Keratinocyte (primary cell): Measurements from ENCODE around the gene SHC3.

Source experiments
- EZH2 ChIP-seq: IDR thresholded peaks from one replicate; pipeline ENCODE4 v1.6.1; 2012; ENCODE audit warnings: inconsistent platforms, mild to moderate bottlenecking, low read length, moderate library complexity
- TF ChIP-seq, protein P1 (sequence below), 3 experiments: IDR thresholded peaks in 1 of 3; conservative IDR thresholded peaks in 1 of 3; optimal IDR thresholded peaks in 1 of 3; 2 replicates in 2 of 3; 3 replicates in 1 of 3; pipeline versions ENCODE3 to v1.5.1; 2011; ENCODE audit warnings: low read length in 3 of 3, mild to moderate bottlenecking in 3 of 3, moderate library complexity in 2 of 3, control low read depth in 1 of 3, inconsistent platforms in 1 of 3; ENCODE audit not compliant: insufficient read depth in 2 of 3; ENCODE audit errors: extremely low read depth in 1 of 3

GRCh38 chr9:88959727-88960469 is 218.7 kb downstream of the SHC3 start:
- TF ChIP-seq, protein P1, sequence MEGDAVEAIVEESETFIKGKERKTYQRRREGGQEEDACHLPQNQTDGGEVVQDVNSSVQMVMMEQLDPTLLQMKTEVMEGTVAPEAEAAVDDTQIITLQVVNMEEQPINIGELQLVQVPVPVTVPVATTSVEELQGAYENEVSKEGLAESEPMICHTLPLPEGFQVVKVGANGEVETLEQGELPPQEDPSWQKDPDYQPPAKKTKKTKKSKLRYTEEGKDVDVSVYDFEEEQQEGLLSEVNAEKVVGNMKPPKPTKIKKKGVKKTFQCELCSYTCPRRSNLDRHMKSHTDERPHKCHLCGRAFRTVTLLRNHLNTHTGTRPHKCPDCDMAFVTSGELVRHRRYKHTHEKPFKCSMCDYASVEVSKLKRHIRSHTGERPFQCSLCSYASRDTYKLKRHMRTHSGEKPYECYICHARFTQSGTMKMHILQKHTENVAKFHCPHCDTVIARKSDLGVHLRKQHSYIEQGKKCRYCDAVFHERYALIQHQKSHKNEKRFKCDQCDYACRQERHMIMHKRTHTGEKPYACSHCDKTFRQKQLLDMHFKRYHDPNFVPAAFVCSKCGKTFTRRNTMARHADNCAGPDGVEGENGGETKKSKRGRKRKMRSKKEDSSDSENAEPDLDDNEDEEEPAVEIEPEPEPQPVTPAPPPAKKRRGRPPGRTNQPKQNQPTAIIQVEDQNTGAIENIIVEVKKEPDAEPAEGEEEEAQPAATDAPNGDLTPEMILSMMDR (optimal IDR thresholded peaks at IDR 0.05 in 1 of 3, IDR thresholded peaks at IDR 0.05 in 1 of 3, conservative IDR thresholded peaks at IDR 0.05 in 1 of 3; ENCODE audit: extremely low read depth in 1 of 3, insufficient read depth in 2 of 3, low read length in 3 of 3) = no peak
- TF ChIP-seq EZH2 = no peak
